ENCODE data around the gene CBR1. TPM values are rescaled to one million over a fixed set of nuclear protein-coding genes. Genes with fewer than 3 reads are reported as not detected.

The CBR1 gene
- total and polyA plus RNA-seq, 9 of the 15 experiments (the other 6 are each of a cell fraction or from before 2014, with no cell fraction given): 2.5 to 33.8 (median 15.1) TPM

GRCh38 chr21:36027347-36027746 is 42.5 kb upstream of the CBR1 start (continued):
- TF ChIP-seq AFF1 (IDR thresholded peaks at IDR 0.05; ENCODE audit: low read depth in 1 of 2, partially characterized antibody in 2 of 2) (no peak), ZNF347 (CRISPR knock-in tag; IDR thresholded peaks at IDR 0.05; ENCODE audit: low read depth) (no peak), ZZZ3 (IDR thresholded peaks at IDR 0.05) (no peak), FOSL1 (tag; conservative IDR thresholded peaks at IDR 0.05) (peak; percentile 54; the same call in 1 of the 2 replicates), TFE3 (CRISPR knock-in tag; IDR thresholded peaks at IDR 0.05) (peak; percentile 23; the same call in 1 of the 2 replicates)

Data from K562 (cell line).